Erythroblast (primary cell): ENCODE results near the gene CRHBP.

ENCODE experiments used
- GATA1 ChIP-seq: IDR thresholded peaks from 2 replicates; pipeline ENCODE4 v1.6.1; 2011; ENCODE audit warnings: low read depth, mild to moderate bottlenecking, control low read depth, low read length, moderate library complexity
- POLR2A ChIP-seq: IDR thresholded peaks from 2 replicates; pipeline ENCODE4 v1.6.1; 2011; ENCODE audit warnings: mild to moderate bottlenecking, low read length

DNA sequence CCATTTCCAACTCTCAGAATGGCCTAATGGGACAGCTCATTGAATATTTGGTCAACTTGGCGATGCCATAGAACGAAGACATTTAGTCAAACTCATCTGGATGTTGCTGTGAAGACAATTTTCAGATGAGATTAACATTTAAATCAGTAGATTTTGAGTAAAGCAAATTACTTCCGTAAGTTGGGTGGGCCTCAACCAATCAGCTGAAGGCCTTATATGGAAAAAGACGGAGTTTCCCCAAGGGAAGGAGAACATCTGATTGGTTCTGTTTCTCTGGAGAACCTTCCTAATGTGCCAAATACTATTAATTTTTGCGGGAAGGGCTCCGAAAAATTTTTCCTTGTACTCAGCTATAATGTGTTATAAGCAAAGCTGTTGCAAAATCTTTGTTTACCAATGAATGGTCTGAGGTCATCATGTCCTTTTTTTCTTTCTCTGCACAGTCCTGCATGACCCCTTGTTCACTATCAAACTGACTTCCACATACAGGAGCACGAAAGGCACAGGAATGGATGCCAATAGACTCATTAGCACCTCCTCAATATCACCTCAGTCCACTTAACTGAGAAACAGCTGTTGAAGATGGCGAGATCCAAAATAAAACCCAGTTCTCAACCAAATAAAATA lies 27.8 kb downstream of the CRHBP start:
- TF ChIP-seq POLR2A = no peak
- TF ChIP-seq GATA1 = no peak
